ENCODE results near the gene DDX25.
"Not testable (repeated sequence)": the region's sequence is repeated elsewhere in the genome, so short reads cannot be mapped to it uniquely, and the experiment has no call there.

DDX25 gene

DNA sequence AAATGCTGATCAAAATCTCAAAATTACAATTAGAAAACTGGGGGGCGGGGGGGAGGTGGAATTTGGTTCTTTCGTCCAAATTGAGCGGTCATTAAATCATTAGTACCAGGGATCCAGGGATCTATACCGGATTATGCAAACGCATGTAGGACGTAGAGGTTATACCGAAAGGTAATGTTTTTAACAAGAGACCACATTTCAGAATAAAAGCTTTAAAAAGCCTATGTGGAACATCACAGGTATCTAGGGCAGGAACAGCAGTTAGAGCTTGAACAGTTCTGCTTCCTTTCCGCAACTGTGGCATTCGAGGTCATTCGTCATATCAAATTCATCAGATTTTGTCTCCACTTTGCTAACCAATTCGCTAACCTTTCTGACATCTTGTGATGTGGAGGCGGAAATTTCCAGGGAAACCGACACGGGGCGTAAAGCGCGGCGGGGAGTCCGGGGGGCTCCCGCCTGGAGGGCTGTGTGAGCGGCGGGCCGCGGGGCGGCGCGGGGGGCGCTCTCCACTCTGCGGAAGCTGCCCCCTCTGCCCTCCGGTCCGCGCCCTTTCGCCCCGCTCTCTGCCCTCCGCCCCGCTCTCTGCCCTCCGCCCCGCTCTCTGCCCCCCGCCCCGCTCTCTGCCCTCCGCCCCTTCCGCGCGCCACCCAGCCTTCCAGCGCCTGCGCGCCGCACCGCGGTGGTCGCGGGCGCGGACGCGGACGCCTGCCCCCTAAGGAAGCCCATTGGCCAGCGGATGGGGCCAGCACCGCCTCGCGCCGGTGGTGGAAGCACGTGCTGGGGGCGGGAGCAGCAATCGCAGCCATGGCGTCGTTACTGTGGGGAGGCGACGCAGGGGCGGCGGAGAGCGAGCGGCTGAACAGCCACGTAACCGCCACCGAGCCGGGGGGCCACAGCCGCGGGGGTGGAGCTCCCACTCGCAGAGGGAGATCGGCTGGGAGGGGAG, at the start of gene DDX25:
TSS of gene DDX25 (plus strand) at position 798 of the 949 bp plus-strand sequence. CDS start at position 808, 10 bp downstream.
- DNase-seq, result no peak

GRCh38 chr11:125857670-125858069, 46.6 kb upstream of the DDX25 start:
- DNase-seq, result not testable (repeated sequence)

GRCh38 chr11:125862786-125863185, 41.5 kb upstream of the DDX25 start:
- DNase-seq, result not testable (repeated sequence)

DNA sequence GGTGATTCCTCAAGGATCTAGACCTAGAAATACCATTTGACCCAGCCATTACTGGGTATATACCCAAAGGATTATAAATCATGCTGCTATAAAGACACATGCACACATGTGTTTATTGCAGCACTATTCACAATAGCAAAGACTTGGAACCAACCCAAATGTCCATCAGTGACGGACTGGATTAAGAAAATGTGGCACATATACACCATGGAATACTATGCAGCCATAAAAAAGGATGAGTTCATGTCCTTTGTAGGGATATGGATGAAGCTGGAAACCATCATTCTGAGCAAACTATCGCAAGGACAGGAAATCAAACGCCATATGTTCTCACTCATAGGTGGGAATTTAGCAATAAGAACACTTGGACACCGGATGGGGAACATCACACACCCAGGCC, 39.0 kb upstream of the DDX25 start:
- not testable (repeated sequence) for DNase-seq

GRCh38 chr11:125869521-125869920, 34.8 kb upstream of the DDX25 start:
- DNase-seq, result no peak

GRCh38 chr11:125871391-125872137, 32.7 kb upstream of the DDX25 start:
- no peak for DNase-seq

DNA sequence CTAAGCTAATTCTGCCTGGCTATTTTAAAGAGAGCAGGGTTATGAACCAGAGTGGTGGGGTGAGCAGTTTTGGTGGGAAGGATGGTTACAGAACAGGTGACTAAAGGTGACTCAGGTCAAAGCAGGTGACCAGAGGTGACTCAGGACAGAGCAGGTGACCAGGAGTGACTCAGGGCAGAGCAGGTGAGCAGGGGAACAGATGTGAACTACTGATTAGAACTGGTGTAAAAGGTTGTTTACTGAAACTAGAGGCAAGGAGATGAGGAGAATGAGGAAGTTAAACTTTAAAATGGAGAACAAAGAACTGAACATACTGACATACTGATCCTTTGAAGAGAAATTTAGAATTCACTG, 32.2 kb upstream of the DDX25 start:
- no peak for DNase-seq

GRCh38 chr11:125873881-125874555, 30.3 kb upstream of the DDX25 start:
- DNase-seq, result no peak

- DNase-seq, result peak; percentile 14
Measured at GRCh38 chr11:125874556-125875124, 29.7 kb upstream of the DDX25 start.

DNA sequence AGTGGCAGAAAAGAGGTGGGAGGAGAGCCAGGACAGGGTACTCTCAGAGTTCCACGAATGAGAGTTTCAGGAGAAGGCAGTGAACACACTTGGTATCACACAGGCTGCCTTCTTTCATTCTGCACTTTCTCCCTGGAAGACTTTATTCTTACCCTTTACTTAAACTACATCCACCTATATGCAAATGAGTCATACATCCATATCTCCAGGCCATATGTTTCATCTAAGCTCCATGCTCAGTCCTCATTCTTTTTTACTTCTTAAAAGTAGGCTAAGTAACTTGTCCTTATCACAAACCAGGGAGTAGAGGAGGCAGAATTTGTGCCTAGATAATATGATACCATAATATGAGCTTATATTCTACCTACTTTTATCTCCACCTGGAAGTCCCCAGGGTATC, 23.0 kb upstream of the DDX25 start:
- DNase-seq, result no peak

DNA sequence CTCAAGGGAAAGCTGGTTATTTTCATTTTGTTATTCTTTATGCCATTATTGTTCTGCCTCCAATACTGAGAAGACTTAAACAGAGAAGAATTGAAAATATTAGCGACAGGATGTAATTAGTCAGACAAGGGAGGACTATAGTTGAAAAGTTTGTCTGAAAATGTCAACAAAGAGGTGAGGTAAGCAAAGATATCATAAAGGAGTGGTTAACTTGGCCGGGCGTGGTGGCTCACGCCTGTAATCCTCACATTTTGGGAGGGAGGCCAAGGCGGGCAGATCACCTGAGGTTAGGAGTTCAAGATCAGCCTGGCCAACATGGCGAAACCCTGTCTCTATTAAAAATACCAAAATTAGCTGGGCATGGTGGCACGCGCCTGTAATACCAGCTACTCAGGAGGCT, 20.9 kb upstream of the DDX25 start:
- DNase-seq, result no peak

GRCh38 chr11:125886997-125887372, 17.3 kb upstream of the DDX25 start:
- no peak for DNase-seq

GRCh38 chr11:125887373-125888324, 16.7 kb upstream of the DDX25 start, which contains the start of gene HYLS1:
TSS of gene HYLS1 (plus strand) at chr11:125887668. CDS start at chr11:125899369, 11,701 bp downstream.
- DNase-seq, result no peak

DNA sequence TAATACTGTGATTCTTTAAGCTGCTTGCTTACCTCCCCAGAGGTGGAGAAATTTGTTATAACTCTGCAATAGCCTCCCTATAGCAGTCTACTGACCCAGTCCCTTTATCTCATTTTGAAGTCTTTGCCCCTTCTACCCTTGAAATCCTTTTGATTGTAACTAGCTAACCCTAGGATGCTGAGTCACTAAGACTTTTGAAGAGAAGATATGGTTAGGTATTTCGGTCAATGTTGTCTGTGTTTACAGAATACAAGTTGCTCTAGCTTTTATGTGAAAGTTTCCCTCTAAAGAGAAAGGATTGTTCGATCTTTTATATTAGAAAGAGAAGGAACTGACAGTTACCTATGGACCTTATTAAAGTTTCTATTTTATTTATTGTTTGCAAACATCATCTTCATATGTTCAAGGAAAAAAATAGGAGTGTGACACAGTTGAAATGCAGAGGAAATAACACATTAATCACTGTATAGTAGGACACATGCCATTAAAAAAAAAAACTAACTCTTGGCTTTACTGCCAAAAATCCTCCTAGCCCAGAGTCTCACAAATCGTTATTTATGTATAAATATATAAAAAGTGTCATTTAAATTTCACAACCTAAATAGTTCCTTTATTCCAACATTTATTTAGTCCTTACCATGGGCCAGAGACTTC, 13.7 kb upstream of the DDX25 start:
- no peak for DNase-seq

DNA sequence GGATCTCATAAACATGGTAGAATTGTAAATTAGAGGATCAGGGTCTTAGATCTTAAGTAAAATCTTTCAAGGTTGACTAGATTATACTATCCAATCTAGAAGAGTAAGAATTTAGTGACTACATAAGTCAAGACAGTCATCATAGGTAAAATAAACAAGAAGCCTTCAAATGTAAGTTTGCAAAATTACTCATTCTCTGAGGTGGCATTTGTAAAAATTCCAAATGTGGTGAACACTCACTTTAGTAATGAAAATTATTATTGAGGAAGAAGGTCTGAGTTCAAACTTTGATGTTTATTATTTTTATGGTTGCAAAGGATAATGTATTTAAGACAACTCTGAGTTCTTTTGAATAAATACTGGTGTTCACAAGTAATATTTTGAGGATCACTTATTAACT, 12.2 kb upstream of the DDX25 start:
- DNase-seq, result no peak

DNA sequence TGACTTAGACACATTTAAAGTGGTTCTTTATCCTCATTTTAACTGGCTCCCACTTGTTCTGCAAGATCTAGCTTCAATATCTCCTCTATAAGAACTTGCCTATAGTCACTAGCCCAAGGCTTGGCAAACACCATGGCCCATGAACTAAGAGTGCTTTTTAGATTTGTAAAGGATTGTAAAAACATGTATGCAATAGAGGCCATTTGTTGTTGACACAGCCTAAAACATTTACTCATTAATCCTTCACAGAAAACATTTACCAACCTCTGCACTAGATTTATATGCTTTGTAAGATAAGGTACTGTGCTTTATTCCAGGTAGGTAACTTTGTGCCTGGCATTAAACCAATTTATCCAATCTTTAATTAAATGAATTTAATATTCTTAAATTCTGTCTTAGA, 11.3 kb upstream of the DDX25 start:
- DNase-seq, result no peak

DNA sequence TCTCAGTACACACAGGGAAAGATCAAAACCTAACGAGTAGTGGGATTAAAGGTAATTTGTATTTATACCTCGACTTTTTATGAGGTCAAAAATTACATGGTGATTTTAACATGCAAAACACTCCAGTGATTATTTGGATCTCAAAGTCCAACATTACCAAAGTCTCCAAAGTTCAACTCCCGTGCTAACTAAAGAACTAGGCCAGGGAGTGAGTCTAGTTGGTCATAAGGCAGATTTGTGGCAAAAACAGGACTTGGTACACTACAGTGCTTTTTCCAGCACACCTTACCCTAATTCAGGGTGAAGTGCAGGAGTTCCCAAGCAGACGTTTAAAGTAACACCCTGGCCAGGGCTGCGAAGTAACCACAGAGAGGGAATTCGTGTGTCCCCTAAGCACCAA, 2.4 kb upstream of the DDX25 start:
- no peak for DNase-seq

- no peak for DNase-seq
Measured at GRCh38 chr11:125902277-125902926, 1.9 kb upstream of the DDX25 start.

DNA sequence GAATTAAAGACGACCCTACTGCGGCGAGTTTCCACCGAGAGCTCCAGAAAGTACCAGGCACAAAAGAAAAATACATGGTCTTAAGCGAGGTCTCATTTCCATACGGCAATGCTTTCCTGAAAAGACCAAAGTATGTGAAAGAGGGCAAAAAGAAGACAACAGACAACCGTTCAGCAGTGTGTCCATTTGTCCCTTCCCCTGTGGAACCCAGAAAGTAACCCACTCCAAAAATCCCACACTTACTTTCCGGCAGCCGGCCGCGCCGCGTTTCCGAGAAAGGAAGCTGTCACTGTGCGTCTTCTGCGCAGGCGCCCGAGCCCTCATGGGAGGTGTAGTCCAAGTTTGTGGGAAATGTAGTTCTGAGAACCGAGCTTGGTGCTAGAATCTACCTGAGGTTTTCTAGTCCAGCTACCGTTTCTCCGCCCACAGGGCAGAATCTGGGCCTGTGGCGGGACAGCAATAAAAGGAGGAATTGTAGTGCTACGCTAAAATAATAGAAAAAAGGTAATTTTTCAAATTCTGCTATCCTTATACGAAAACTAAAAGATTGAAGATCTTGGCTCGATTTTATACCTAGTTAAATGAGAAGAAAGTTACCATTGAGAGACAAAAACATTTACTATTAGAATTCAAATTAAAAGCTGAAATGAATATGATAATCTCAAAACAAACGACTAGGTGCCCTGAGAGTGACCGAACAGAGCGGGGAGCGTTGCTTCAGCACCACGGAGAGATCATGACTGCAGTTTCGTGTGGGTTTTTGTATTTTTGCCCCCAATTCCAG, 1.2 kb upstream of the DDX25 start, which contains the start of gene PUS3:
TSS of gene PUS3 (minus strand) at position 280 of the 784 bp plus-strand sequence. CDS start 6,922 bp downstream, outside the sequence.
- DNase-seq, result peak; percentile 61

DNA sequence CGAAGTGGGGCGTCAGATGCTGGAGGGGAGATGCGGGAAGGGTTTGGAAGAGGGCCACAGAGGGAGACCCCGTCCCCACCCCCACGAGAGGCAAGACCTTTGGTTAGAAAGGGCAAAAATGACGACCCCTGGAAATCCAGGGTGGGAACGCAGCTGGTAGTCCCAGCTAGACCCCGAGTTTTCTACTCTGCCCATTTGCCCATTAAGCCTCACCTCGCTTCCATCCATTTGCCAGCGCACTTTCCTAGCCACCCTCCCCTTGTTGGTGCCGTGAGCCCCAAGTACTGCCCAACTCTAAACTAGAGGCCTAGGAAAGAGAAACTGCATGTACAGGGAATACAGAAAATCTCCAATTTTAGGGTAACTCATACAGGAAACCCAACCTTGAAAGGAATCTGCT, 370 bp downstream of the DDX25 start:
- no peak for DNase-seq
